ENCODE measurements around the gene TTI1. TPM values are rescaled to one million over a fixed set of nuclear protein-coding genes. Genes with fewer than 3 reads are reported as not detected.

The TTI1 gene
- polyA plus RNA-seq, 1 of the 3 experiments (the other 2 are of a cell fraction) = 15.6 TPM

GRCh38 chr20:38078084-38078483, 44.8 kb upstream of the TTI1 start:
- no peak for DNase-seq
- peaks cover 16 to 55% of the 10 kb centered on the region in 2 experiments for H3K36me3 ChIP-seq (replicated peaks in 1 of 2; ENCODE audit: control insufficient read depth in 1 of 2, insufficient read depth in 2 of 2, low read length in 1 of 2)
- H3K4me2 ChIP-seq = no peak overlapping the region
- H3F3A ChIP-seq (replicated peaks; ENCODE audit: insufficient read depth) = peaks cover 11% of the 10 kb centered on the region
- H3K27me3 ChIP-seq (ENCODE audit: insufficient read depth) = no peaks in the 10 kb centered on the region
- WGBS (ENCODE audit: low lambda C conversion rate) = 93% methylated on average over 2 of the region's 2 CpGs
- H3K9me3 ChIP-seq = no peaks in the 10 kb centered on the region
- H3K9ac ChIP-seq = no peak overlapping the region
- H2AFZ ChIP-seq (ENCODE audit: low read depth) = no peak overlapping the region
- peaks cover 31% of the 10 kb centered on the region for H3K79me2 ChIP-seq (ENCODE audit: insufficient read depth)
- H3K4me3 ChIP-seq (ENCODE audit: low read depth in 2 of 2, low read length in 1 of 2) = no peak overlapping the region
- CTCF ChIA-PET = interaction anchor here (1.3 to 9.0 kb wide), 5 partner anchors 11 to 514 kb away, joined by 3 to 118 read pairs (median 7); no protein-coding TSS in a partner anchor
- H3K27ac ChIP-seq (ENCODE audit: low read depth in 2 of 2, low read length in 1 of 2) = no peak overlapping the region
- H4K20me1 ChIP-seq (ENCODE audit: insufficient read depth) = no peaks in the 10 kb centered on the region
- H3K9me2 ChIP-seq = no peaks in the 10 kb centered on the region
- TF ChIP-seq MXI1 (IDR thresholded peaks at IDR 0.05; ENCODE audit: low read depth, low read length) (no peak), ELF1 (IDR thresholded peaks at IDR 0.05) (no peak), SIN3A (IDR thresholded peaks at IDR 0.05; ENCODE audit: borderline replicate concordance, low read depth, low read length) (no peak), ZBTB33 (IDR thresholded peaks at IDR 0.05; ENCODE audit: borderline replicate concordance, low read depth) (no peak), NFIC (IDR thresholded peaks at IDR 0.05; ENCODE audit: borderline replicate concordance) (no peak), FOXJ3 (CRISPR knock-in tag; IDR thresholded peaks at IDR 0.05) (no peak)
- POLR2A ChIA-PET = no interaction called here
- peaks cover 9 to 18% of the 10 kb centered on the region in 2 experiments; a peak in 3 of 4 replicates for H3K4me1 ChIP-seq (ENCODE audit: control insufficient read depth in 1 of 2, insufficient read depth in 2 of 2, low read depth in 1 of 2, low read length in 1 of 2)

- Histone ChIP-seq H3K27ac (ENCODE audit: low read depth in 2 of 2, low read length in 1 of 2) (peak overlapping the region in 1 of 2 experiments; percentile 74; a peak in 2 of 4 replicates), H3K27me3 (ENCODE audit: insufficient read depth) (no peaks in the 10 kb centered on the region), H3K9me2 (no peaks in the 10 kb centered on the region), H3K79me2 (ENCODE audit: insufficient read depth) (peaks cover 25% of the 10 kb centered on the region), H3K4me2 (no peak overlapping the region), H3K9me3 (no peaks in the 10 kb centered on the region), H3K9ac (no peak overlapping the region), H4K20me1 (ENCODE audit: insufficient read depth) (no peaks in the 10 kb centered on the region), H3F3A (replicated peaks; ENCODE audit: insufficient read depth) (peaks cover 21% of the 10 kb centered on the region), H3K4me3 (ENCODE audit: low read depth in 2 of 2, low read length in 1 of 2) (no peak overlapping the region), H3K4me1 (ENCODE audit: control insufficient read depth in 1 of 2, insufficient read depth in 2 of 2, low read depth in 1 of 2, low read length in 1 of 2) (peaks cover 10 to 22% of the 10 kb centered on the region in 2 experiments; a peak in 3 of 4 replicates), H3K36me3 (replicated peaks in 1 of 2; ENCODE audit: control insufficient read depth in 1 of 2, insufficient read depth in 2 of 2, low read length in 1 of 2) (peaks cover 29 to 55% of the 10 kb centered on the region in 2 experiments), H2AFZ (ENCODE audit: low read depth) (no peak overlapping the region)
- POLR2A ChIA-PET = no interaction called here
- DNase-seq = no peak
- CTCF ChIA-PET = interaction anchor here (1.4 to 9.0 kb wide), 5 partner anchors 10 to 280 kb away, joined by 3 to 126 read pairs (median 22); no protein-coding TSS in a partner anchor
- TF ChIP-seq ELF1 (IDR thresholded peaks at IDR 0.05) = no peak
Observed at GRCh38 chr20:38076548-38076947, 43.3 kb upstream of the TTI1 start.

- Histone ChIP-seq H3K27me3 (ENCODE audit: insufficient read depth) (no peaks in the 10 kb centered on the region), H4K20me1 (ENCODE audit: insufficient read depth) (no peaks in the 10 kb centered on the region), H3F3A (replicated peaks; ENCODE audit: insufficient read depth) (peaks cover 20% of the 10 kb centered on the region), H2AFZ (ENCODE audit: low read depth) (no peak overlapping the region), H3K4me3 (ENCODE audit: low read depth in 2 of 2, low read length in 1 of 2) (no peak overlapping the region), H3K79me2 (ENCODE audit: insufficient read depth) (peaks cover 14% of the 10 kb centered on the region; the same call in 1 of the 2 replicates), H3K9me2 (no peaks in the 10 kb centered on the region), H3K9ac (no peak overlapping the region), H3K4me1 (ENCODE audit: control insufficient read depth in 1 of 2, insufficient read depth in 2 of 2, low read depth in 1 of 2, low read length in 1 of 2) (peaks cover 10 to 22% of the 10 kb centered on the region in 2 experiments; a peak in 3 of 4 replicates), H3K9me3 (no peaks in the 10 kb centered on the region), H3K4me2 (no peak overlapping the region), H3K27ac (ENCODE audit: low read depth in 2 of 2, low read length in 1 of 2) (peak overlapping the region; percentile 6 to 74; a peak in 2 of 4 replicates), H3K36me3 (replicated peaks in 1 of 2; ENCODE audit: control insufficient read depth in 1 of 2, insufficient read depth in 2 of 2, low read length in 1 of 2) (peaks cover 39 to 60% of the 10 kb centered on the region in 2 experiments)
- DNase-seq = no peak
- TF ChIP-seq EP300 (IDR thresholded peaks at IDR 0.05; ENCODE audit: borderline replicate concordance in 1 of 2, low read depth in 1 of 2, low read length in 1 of 2) (peak in 1 of 2 experiments; percentile 31; a peak in 1 of 4 replicates), TAF1 (IDR thresholded peaks at IDR 0.05; ENCODE audit: borderline replicate concordance, low read depth, low read length) (no peak)
- WGBS (ENCODE audit: low lambda C conversion rate) = 97% methylated on average over 3 of the region's 3 CpGs
- ChIA-PET POLR2A (no interaction called here), CTCF (interaction anchor here (1.0 to 9.0 kb wide), 11 partner anchors 9 to 333 kb away, joined by 3 to 126 read pairs (median 20); partner anchors contain the start of gene TGM2)
Observed at GRCh38 chr20:38075161-38075998, 42.1 kb upstream of the TTI1 start.
